COLO668 (cell line): Measurements from ENCODE around the gene PLA2G2C.
"Not testable (repeated sequence)": the region's sequence is repeated elsewhere in the genome, so short reads cannot be mapped to it uniquely, and the experiment has no call there.

Experiments
- DNase-seq: peaks from one replicate; lab custom pipeline; 2025; ENCODE audit not compliant: unreplicated experiment; lab: John Stamatoyannopoulos, UW

PLA2G2C gene

GRCh38 chr1:20138346-20138745, 48.0 kb downstream of the PLA2G2C start:
- DNase-seq = no peak

GRCh38 chr1:20137604-20138003, 48.7 kb downstream of the PLA2G2C start:
- no peak for DNase-seq

GRCh38 chr1:20137055-20137454, 49.3 kb downstream of the PLA2G2C start:
- DNase-seq = no peak

- no peak for DNase-seq
Measured at GRCh38 chr1:20136249-20136648, 50.1 kb downstream of the PLA2G2C start.

GRCh38 chr1:20134995-20135394, 51.3 kb downstream of the PLA2G2C start:
- DNase-seq = no peak

DNA sequence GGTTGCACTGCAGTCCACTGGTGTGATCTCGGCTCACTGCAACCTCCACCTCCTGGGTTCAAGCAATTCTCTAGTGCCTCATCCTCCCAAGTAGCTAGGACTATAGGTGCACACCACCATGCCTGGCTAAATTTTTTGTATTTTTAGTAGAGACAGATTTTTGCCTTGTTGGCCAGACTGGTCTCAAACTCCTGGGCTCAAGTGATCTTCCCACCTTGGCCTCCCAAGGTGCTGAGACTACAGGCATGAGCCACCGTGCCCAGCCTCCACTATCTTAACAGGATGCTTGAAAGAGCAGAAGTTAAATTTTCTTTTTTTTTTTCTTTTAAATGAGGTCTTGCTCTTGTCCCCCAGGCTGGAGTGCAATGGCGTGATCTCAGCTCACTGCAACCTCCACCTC, 55.8 kb downstream of the PLA2G2C start:
- not testable (repeated sequence) for DNase-seq

GRCh38 chr1:20126806-20127440, 59.4 kb downstream of the PLA2G2C start:
- no peak for DNase-seq

DNA sequence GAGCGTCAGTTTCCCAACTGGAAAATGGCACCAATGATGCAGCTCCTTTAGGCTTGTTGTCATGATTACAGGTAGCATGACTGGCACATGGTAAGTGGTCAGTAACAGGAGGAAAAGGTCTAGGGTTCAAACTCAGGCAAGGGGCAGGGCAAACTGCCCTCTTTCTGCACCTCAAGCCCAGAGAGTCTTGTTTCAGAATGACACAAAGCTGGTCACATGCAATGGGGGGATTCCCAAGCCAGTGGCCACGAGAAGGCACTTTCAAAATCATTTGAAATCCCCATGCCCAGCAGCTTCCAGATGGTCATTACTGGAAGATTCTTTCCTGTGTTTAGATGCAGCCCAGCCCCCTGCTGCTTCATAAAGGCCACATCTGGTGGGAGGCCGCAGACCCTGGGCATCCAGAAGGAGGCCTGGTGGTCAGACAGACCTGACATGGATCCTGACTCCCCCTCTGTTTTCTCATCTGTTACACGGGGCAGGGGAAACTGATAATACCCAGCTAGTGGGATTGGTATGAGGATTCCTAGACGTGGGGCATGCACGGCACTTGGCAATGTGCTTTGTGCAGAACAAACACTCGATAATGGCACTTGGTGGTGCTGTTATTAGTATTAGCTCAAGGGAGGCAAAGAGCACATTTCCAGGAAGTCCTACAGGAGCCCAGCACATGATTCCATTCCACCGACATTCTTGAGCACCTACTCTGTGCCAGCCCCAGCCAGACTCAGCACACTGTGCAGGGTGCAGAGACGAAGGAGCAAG, 60.1 kb downstream of the PLA2G2C start:
- no peak for DNase-seq

DNA sequence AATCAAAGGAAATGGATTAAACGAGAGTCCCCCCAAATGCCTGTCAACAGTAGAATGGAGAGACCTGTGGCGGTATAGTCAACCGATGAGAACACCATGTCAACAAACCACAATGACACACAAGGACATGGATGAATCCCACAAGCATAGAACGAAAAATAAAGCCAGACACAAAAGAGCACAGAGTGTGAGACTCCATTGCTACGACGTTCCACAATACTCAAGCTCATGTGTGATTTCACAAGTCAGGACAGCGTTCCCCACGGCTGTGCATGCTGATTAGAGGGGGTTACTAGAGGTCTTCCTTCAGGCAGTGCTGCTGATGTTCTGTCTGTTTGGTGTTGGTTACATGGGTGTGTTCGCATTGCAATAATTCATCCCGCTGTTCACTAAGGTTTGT, 61.2 kb downstream of the PLA2G2C start:
- DNase-seq = no peak

DNA sequence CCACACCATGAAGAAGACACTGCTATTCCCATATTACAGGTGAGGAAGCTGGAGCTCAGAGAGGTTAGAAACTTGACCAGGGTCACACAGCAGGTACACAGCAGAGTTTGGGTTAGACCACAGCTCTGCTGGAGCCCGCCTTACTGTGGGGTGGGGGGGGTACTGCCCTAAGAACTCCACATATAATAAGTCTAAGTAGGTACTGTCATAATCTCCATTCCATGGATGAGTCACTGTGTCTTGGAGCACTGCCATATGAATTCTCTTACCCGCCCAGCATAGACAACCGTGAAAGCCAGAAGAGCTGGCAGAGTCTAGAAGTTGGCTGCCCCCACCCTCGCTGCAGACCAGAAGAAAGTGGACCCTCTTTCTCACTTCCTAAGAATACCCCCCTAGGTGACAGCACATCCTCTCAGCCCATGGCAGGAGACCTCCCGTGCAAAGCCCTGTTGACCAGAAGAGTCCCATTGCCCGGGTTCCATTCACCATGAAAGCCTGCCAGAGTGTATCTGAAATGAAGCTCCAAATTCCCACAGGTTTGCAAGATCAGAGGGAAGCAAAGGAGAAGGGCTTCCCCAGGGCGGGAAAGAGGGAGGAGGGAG, 61.8 kb downstream of the PLA2G2C start:
- no peak for DNase-seq

DNA sequence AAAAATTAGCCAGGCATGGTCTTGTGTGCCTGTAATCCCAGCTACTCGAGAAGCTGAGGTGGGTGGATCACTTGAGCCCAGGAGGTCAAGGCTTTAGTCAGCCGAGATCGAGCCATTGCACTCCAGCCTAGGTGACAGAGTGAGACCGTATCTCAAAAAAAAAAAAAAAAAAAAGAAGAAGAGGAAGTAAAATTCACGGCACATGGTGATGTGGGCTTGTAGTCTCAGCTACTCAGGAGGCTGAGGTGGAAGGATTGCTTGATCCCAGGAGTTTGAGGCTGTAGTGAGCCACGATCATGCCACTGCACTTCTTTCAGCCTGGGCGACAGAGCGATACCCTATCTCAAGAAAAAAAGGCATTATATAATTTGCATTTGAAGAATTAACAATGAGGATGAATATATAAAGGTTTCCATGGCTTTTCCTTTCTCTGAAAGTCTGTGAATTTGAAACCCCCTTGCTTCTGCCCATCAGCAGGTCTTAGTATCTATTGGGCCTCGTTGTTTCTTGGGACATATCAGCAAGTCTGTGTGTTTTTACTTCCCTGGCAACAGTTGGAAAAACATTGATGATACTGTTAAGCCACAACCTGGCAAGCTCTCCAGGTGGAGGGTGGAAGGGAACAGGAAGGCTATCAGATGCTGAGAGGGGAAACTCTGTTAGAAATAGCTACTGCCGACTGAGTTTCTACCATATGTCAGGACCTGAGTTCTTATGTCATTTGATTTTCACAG, 62.4 kb downstream of the PLA2G2C start:
- no peak for DNase-seq

DNA sequence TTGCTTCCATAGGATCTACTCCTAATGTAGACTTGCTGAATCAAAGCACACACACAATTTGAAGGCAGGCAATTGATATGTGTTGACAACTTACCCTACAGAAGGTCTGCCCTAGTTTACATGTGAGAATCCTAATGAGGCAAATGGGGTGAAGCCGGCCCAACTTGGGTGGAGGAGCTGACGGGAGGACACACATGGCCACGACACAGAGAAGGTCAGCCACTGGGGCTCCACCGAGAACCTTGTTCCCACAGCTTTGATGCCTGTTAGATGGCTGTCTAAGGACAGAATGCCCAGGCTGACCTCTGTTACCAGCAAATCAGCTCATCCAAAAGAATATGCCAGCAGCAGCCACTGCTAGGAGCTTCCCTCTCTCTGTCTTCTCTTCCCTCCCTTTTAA, 65.5 kb downstream of the PLA2G2C start:
- DNase-seq = no peak

GRCh38 chr1:20119347-20119746, 67.0 kb downstream of the PLA2G2C start, which contains the start of gene PLA2G2D:
TSS of gene PLA2G2D (minus strand) at chr1:20119536. CDS start at chr1:20119498, 38 bp downstream.
- no peak for DNase-seq

- no peak for DNase-seq
Measured at GRCh38 chr1:20117236-20117635, 69.1 kb downstream of the PLA2G2C start.

DNA sequence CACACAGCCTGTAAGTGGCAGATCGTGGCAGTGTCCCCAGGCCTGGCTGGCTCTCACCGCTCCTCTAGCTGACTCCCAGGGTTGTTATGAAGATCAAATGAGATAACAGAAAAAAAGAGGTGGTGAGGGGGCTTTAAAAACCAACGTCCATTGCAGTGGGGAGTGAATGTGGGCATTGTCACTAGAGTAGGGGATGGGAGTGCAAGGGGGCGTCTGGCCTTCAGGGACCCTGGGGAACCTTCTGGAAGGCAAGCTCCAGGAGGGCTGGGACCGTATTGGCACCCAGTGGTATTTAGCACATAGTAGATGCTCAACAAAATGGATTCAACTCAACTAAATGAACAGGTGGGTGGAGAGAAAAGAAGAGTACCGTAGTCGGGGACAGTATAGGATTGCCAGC, 70.4 kb downstream of the PLA2G2C start:
- no peak for DNase-seq

- no peak for DNase-seq
Measured at GRCh38 chr1:20115479-20115878, 70.8 kb downstream of the PLA2G2C start.

- no peak for DNase-seq
Measured at GRCh38 chr1:20114021-20114648, 72.2 kb downstream of the PLA2G2C start.
